ENCODE data around the gene OR1F1. TPM values are rescaled to one million over a fixed set of nuclear protein-coding genes. Genes with fewer than 3 reads are reported as not detected.
A peak's percentile ranks its signal among the peaks of the same experiment; 100 is the strongest.
"Not testable (repeated sequence)": the region's sequence is repeated elsewhere in the genome, so short reads cannot be mapped to it uniquely, and the experiment has no call there.

The OR1F1 gene
- total RNA-seq, 4 donors from 2014 or later = not detected

DNA sequence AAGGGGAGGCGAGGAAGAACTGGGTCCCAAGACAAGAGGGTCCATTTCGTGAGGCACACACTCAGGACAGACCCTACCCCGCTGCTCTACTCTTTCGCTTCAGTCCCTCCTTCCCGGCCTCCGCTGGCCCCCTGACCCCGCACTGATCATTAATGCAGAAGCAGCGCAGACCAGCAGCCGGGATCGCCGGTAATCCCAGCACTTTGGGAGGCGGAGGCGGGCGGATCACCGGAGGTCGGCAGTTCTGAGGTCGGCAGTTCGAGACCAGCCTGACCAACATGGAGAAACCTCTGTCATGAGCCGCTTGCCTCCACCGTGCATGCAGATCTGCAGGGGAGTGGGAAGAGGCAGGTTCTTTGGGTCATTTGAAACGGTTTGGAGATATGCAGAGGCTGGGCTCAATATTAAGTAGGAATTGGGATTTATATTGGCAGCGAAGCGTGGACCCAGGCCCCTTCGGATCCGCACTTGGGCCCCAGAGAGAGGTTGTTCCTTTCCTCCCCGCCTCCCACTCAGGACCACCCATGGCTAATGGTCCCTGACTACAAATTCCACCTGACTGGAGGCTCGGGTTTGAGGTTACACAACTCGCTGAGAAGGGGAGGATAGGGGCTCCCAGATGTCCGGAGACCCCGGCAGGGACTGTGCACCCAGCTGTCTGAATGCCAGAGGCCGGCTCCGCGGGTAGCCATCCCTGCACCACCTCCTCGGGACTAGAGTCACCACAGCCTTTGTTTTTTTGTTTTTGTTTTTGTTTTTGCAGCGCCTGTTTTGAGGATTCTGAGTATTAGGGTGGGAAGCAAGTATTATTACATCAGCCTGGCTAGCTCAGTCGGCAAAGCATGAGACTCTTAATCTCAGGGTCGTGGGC lies 23.6 kb upstream of the OR1F1 start:
- no peak for ATAC-seq
- intact Hi-C loops (cut with DNase I; ENCODE audit: low total_unique reads) = no loop called here

DNA sequence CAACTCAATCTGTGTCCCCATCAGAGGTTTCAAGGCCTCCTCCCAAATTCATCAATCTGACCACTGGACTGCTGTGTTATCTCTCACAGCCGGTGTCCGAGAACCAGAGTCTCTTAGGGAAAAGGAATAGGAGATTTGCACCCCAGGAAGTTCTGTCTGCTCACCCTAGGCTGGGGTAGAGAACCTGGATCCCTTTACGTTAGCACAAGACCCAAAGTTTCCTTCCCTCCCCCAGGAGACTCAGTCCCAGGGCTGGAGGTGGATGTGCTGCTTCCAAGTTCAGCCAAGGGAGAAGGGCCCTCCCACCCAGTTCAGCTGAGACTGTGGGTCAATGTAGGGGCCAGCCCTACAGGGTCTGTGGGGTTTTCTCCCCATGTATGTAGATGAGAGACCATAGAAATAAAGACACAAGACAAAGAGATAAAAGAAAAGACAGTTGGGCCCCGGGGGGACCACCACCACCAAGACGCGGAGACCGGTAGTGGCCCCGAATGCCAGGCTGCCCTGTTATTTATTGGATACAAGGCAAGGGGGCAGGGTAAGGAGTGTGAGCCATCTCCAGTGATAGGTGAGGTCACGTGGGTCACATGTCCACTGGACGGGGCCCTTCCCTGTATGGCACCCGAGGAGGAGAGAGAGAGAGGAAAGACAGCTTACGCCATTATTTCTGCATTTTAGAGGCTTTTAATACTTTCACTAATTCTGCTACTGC lies 22.7 kb upstream of the OR1F1 start:
- no peak for ATAC-seq
- H3K27me3 ChIP-seq = peaks cover 41 to 50% (median 41%) of the 10 kb centered on the region in 3 donors
- H3K4me1 ChIP-seq = peaks cover 1 to 6% of the 10 kb centered on the region in 2 donors

More for the DNA sequence above, 23.6 kb upstream of the OR1F1 start:
- DNase-seq = no peak
- in situ Hi-C loops (cut with MboI; ENCODE audit: low sequenced_read_pairs in 4 of 4) = loop anchor here in 1 of 4 donors (10.0 kb wide), 1 partner anchor 100 kb away; the partner anchor contains the start of gene IL32
- no peaks in the 10 kb centered on the region for H3K36me3 ChIP-seq
- no peaks in the 10 kb centered on the region for H3K9me3 ChIP-seq
- H3K4me3 ChIP-seq = no peak overlapping the region
- H3K27me3 ChIP-seq = peaks cover 41 to 50% (median 41%) of the 10 kb centered on the region in 3 donors
- no peak overlapping the region for H3K27ac ChIP-seq
- peaks cover 3 to 8% of the 10 kb centered on the region in 2 donors for H3K4me1 ChIP-seq
- no peak for TF ChIP-seq POLR2A (IDR thresholded peaks at IDR 0.05)
- TF ChIP-seq, protein P1, sequence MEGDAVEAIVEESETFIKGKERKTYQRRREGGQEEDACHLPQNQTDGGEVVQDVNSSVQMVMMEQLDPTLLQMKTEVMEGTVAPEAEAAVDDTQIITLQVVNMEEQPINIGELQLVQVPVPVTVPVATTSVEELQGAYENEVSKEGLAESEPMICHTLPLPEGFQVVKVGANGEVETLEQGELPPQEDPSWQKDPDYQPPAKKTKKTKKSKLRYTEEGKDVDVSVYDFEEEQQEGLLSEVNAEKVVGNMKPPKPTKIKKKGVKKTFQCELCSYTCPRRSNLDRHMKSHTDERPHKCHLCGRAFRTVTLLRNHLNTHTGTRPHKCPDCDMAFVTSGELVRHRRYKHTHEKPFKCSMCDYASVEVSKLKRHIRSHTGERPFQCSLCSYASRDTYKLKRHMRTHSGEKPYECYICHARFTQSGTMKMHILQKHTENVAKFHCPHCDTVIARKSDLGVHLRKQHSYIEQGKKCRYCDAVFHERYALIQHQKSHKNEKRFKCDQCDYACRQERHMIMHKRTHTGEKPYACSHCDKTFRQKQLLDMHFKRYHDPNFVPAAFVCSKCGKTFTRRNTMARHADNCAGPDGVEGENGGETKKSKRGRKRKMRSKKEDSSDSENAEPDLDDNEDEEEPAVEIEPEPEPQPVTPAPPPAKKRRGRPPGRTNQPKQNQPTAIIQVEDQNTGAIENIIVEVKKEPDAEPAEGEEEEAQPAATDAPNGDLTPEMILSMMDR (IDR thresholded peaks at IDR 0.05 in 4 of 5, conservative IDR thresholded peaks at IDR 0.05 in 1 of 5) = no peak

DNA sequence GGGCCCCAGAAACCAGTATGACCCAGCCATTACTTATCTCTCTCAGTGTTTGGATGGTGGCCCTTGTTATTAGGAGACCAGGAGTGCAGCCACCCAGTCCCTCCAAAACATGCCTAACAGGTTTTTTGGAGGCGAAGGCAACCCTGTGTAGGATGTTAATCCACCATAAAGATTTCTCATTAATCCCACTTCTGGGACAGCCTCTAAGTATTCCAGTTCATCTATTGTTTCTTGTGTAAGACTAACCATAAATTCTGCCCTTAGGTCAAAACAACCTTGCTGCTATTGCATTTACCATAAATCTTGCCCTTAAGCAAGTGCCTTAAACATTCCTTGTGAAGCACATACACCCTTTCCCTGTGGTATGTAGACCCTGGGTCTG lies 21.5 kb upstream of the OR1F1 start:
- Histone ChIP-seq H3K27ac (no peak overlapping the region), H3K36me3 (no peaks in the 10 kb centered on the region), H3K4me1 (peaks cover 10 to 12% of the 10 kb centered on the region in 2 donors), H3K27me3 (peaks cover 41 to 52% (median 44%) of the 10 kb centered on the region in 3 donors), H3K9me3 (no peaks in the 10 kb centered on the region), H3K4me3 (no peak overlapping the region)
- no peak for ATAC-seq
- intact Hi-C loops (cut with DNase I; ENCODE audit: low total_unique reads) = loop anchor here (1.0 kb wide), 3 partner anchors 14 to 107 kb away; no protein-coding TSS in a partner anchor
- in situ Hi-C loops (cut with MboI; ENCODE audit: low sequenced_read_pairs in 4 of 4) = loop anchor here in 3 of 4 donors (5.0 to 10.0 kb wide), 2 partner anchors 102 to 104 kb away; partner anchors contain the start of gene IL32 (in 1 of the 3)
- TF ChIP-seq POLR2A (IDR thresholded peaks at IDR 0.05) = no peak
- TF ChIP-seq, protein P1 (IDR thresholded peaks at IDR 0.05 in 4 of 5, conservative IDR thresholded peaks at IDR 0.05 in 1 of 5) = no peak
- no peak for DNase-seq

More for the DNA sequence above, 22.7 kb upstream of the OR1F1 start:
- H3K4me3 ChIP-seq = peak overlapping the region; percentile 29 to 61 (median 36)
- H3K9me3 ChIP-seq = no peaks in the 10 kb centered on the region
- DNase-seq = no peak
- in situ Hi-C loops (cut with MboI; ENCODE audit: low sequenced_read_pairs in 4 of 4) (loop anchor here in 3 of 4 donors (5.0 to 10.0 kb wide), 2 partner anchors 100 to 103 kb away; partner anchors contain the start of gene IL32 (in 1 of the 3)), intact Hi-C loops (cut with DNase I; ENCODE audit: low total_unique reads) (no loop called here)
- no peak for TF ChIP-seq POLR2A (IDR thresholded peaks at IDR 0.05)
- TF ChIP-seq, protein P1 (IDR thresholded peaks at IDR 0.05 in 4 of 5, conservative IDR thresholded peaks at IDR 0.05 in 1 of 5) = no peak
- H3K27ac ChIP-seq = no peak overlapping the region
- H3K36me3 ChIP-seq = no peaks in the 10 kb centered on the region

DNA sequence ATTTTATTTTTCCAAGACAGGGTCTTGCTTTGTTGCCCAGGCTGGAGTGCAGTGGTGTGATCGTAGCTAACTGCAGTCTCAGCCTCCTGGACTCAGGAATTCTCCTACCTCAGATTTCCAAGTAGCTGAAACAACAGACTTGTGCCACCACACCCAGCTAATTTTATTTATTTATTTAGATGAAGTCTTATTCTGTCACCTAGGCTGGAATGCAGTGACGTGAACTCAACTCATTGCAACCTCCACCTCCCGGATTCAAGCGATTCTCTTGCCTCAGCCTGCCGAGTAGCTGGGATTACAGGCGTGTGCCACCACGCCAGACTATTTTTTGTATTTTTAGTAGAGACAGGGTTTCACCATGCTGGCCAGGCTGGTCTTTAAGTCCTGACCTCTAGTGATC lies 19.3 kb upstream of the OR1F1 start:
- DNase-seq; H3K4me3 ChIP-seq; H3K36me3 ChIP-seq; intact Hi-C loops (cut with DNase I; ENCODE audit: low total_unique reads); H3K27ac ChIP-seq; ATAC-seq; H3K9me3 ChIP-seq: not testable (repeated sequence)
- Histone ChIP-seq H3K27me3 (peaks cover 52 to 56% (median 56%) of the 10 kb centered on the region in 3 donors), H3K4me1 (peaks cover 10 to 12% of the 10 kb centered on the region in 2 donors)
- in situ Hi-C loops (cut with MboI; ENCODE audit: low sequenced_read_pairs in 4 of 4) = loop anchor here in 3 of 4 donors (5.0 to 10.0 kb wide), 2 partner anchors 104 to 106 kb away; partner anchors contain the start of gene IL32 (in 1 of the 3)
